Bronchial epithelial cell (primary cell): ENCODE data around the gene LCE1D. TPM values are rescaled to one million over a fixed set of nuclear protein-coding genes. Genes with fewer than 3 reads are reported as not detected.

Experiments
- DNase-seq: peaks from one replicate; pipeline ENCODE4 v3.0.0-alpha.2; 2010; ENCODE audit warnings: low read depth
- FAIRE-seq: peaks from 2 replicates; lab custom pipeline; 2011; peaks lifted over from hg19 to GRCh38; lab: Jason Lieb, UNC
- H3K27me3 ChIP-seq: 2 replicates; pipeline ENCODE4 v1.5.1; 2011; ENCODE audit warnings: low read length; ENCODE audit not compliant: control insufficient read depth, insufficient read depth
- H3K36me3 ChIP-seq: 2 replicates; pipeline ENCODE4 v1.5.1; 2011; ENCODE audit warnings: low read length; ENCODE audit not compliant: control insufficient read depth, insufficient read depth
- H3K4me3 ChIP-seq: 2 replicates; pipeline ENCODE4 v1.5.1; 2011; ENCODE audit warnings: mild to moderate bottlenecking, low read depth, low read length, control low read depth
- total RNA-seq: library from RNA; depleted of rRNA; stranded (reverse); fragments of >200 nt; gene quantifications from 2 replicates; pipeline ENCODE4 v1.2.1, GENCODE V29; 2014
- TF ChIP-seq, protein P1 (sequence below): IDR thresholded peaks from 2 replicates; pipeline ENCODE4 v1.5.1; 2011; ENCODE audit warnings: mild to moderate bottlenecking, moderate library complexity, low read length, control low read depth, inconsistent platforms; ENCODE audit not compliant: insufficient read depth, severe bottlenecking

LCE1D gene
- total RNA-seq, 1 donor from 2014 or later = not detected

DNA sequence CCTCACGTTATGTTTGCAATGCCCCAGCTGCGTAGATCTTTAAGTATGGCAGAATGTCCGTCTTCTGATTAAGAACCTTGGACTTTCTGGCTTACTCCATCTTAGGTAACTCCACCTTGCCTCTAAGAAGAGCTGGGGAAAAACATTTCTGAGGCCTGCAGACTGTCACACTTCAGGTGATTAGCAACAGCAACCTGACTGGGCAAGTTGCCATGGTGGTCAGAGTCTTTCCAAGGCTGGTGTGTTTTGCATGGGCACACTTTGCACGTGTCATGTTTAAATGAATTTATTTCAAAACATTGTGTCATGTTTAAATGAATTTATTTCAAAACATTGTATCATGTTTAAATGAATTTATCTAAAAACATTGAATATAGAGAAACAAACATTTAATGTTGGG, 37.9 kb upstream of the LCE1D start:
- DNase-seq = no peak
- H3K4me3 ChIP-seq = no peak overlapping the region
- no peaks in the 10 kb centered on the region for H3K27me3 ChIP-seq
- H3K36me3 ChIP-seq = no peaks in the 10 kb centered on the region
- FAIRE-seq = no peak
- TF ChIP-seq, protein P1, sequence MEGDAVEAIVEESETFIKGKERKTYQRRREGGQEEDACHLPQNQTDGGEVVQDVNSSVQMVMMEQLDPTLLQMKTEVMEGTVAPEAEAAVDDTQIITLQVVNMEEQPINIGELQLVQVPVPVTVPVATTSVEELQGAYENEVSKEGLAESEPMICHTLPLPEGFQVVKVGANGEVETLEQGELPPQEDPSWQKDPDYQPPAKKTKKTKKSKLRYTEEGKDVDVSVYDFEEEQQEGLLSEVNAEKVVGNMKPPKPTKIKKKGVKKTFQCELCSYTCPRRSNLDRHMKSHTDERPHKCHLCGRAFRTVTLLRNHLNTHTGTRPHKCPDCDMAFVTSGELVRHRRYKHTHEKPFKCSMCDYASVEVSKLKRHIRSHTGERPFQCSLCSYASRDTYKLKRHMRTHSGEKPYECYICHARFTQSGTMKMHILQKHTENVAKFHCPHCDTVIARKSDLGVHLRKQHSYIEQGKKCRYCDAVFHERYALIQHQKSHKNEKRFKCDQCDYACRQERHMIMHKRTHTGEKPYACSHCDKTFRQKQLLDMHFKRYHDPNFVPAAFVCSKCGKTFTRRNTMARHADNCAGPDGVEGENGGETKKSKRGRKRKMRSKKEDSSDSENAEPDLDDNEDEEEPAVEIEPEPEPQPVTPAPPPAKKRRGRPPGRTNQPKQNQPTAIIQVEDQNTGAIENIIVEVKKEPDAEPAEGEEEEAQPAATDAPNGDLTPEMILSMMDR = no peak

DNA sequence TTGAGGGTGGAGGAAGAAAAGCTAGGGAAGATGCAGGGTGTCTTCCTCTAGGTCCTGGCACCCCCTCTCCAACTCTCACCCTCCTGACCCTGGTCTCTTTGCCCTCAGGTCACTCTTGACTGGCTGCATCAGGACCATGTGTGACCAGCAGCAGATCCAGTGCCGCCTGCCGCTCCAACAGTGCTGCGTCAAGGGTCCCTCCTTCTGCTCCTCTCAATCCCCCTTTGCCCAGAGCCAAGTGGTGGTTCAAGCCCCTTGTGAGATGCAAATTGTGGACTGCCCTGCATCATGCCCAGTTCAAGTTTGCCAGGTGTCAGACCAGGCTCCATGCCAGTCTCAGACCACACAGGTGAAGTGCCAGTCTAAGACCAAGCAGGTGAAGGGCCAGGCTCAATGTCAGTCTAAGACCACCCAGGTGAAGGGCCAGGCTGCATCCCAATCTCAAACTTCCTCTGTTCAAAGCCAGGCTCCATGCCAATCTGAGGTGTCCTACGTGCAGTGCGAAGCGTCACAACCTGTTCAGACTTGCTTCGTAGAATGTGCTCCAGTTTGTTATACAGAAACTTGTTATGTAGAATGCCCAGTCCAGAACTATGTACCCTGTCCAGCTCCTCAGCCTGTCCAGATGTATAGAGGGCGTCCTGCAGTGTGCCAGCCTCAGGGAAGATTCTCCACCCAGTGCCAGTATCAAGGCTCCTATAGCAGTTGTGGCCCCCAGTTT, 36.9 kb upstream of the LCE1D start:
- Histone ChIP-seq H3K4me3 (no peak overlapping the region), H3K27me3 (no peaks in the 10 kb centered on the region), H3K36me3 (no peaks in the 10 kb centered on the region)
- TF ChIP-seq, protein P1 = no peak
- FAIRE-seq (peak; percentile 98), DNase-seq (peak; percentile 87)

DNA sequence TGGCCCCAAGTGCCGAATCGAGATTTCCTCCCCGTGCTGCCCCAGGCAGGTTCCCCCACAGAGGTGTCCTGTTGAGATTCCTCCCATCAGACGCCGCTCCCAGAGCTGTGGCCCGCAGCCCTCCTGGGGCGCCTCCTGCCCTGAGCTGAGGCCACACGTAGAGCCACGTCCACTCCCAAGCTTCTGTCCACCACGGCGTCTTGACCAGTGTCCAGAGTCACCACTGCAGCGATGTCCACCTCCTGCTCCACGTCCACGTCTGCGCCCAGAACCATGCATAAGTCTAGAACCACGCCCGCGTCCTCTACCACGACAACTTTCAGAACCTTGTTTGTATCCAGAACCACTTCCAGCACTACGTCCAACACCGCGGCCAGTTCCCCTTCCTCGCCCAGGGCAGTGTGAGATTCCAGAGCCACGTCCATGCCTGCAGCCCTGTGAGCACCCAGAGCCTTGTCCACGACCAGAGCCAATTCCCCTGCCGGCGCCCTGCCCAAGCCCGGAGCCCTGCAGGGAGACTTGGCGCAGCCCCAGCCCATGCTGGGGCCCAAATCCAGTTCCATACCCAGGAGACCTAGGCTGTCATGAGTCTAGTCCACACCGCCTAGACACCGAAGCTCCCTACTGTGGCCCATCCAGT, 35.9 kb upstream of the LCE1D start:
- no peak for DNase-seq
- Histone ChIP-seq H3K36me3 (no peaks in the 10 kb centered on the region), H3K27me3 (no peaks in the 10 kb centered on the region), H3K4me3 (no peak overlapping the region)
- no peak for FAIRE-seq
- TF ChIP-seq, protein P1 = no peak

DNA sequence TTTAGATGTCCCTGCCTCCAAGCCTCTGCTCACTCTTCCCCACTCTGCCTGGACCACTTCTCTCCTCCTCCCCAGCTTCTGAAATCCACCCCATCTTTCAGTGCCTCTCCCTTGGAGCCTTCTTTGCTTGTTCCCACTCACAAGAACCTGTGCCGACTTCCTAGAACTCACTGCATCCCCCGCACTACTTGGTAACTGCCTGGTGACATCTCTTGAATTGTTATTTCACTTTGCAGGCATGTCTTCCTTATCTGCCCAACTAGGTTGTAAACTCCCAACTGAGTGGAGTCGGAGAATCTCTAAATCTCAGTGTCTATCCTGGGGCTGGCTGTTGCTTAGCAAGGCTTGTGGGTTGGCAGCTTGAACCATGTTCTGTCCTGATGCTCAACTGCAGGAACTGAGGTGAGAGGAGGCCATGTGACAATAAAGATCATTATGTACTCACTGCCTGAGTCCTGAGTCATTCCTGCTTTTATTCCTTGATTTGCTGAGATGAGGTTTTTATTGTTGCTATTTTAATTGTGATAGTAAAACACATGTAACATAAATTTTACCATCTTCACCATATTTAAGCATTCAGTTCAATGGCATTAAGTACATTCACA, 34.8 kb upstream of the LCE1D start:
- DNase-seq (peak; percentile 62), FAIRE-seq (peak; percentile 86)
- H3K4me3 ChIP-seq = no peak overlapping the region
- TF ChIP-seq, protein P1 = no peak
- no peaks in the 10 kb centered on the region for H3K36me3 ChIP-seq
- no peaks in the 10 kb centered on the region for H3K27me3 ChIP-seq

DNA sequence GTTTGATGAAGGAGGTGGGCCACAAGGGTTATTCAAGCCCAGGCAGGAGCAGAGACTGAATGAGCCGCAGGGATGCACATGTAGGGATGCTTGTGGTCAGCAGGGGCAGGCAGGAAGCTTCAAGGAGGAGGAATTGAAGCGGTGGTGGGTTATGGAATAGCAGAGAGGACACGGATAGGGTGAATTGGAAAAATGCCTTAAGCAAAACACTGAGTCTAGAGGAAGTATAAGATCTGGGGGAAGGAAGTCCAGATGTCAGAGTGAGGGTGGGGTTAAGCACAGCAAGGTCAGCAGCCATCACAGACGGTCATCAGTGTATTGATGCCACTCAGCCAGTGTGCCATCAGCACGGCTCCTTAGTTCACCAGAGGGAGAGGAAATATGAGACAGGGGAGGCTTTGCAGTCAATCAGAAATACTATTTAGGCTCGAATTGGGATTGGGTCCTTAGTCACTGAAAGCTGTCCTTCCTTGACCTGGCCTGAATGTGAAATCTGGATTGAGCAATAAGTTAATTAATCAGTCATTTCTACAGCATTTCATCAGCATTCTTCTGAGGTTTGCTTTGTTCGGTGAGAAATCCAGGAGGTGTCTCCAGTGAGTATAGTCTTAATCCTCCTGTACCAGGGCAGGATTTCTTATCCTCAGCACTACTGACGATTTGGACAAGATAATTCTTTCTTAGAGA, 27.5 kb upstream of the LCE1D start:
- DNase-seq = peak; percentile 50
- TF ChIP-seq, protein P1 = no peak
- Histone ChIP-seq H3K27me3 (no peaks in the 10 kb centered on the region), H3K36me3 (no peaks in the 10 kb centered on the region), H3K4me3 (no peak overlapping the region)
- FAIRE-seq = peak; percentile 96
